Measurements from ENCODE around the gene OXSM. TPM values are rescaled to one million over a fixed set of nuclear protein-coding genes. Genes with fewer than 3 reads are reported as not detected.

The OXSM gene
- polyA plus RNA-seq, 1 experiment = 19.7 TPM

GRCh38 chr3:25812644-25813043 is 22.8 kb downstream of the OXSM start:
- CTCF ChIA-PET = no interaction called here

GRCh38 chr3:25817107-25817506 is 27.2 kb downstream of the OXSM start:
- peaks cover 2% of the 10 kb centered on the region for H3K27me3 ChIP-seq (ENCODE audit: control insufficient read depth, insufficient read depth, low read length)
- DNase-seq (ENCODE audit: low read depth, low spot score) = no peak
- no peaks in the 10 kb centered on the region; the same call in 1 of the 2 replicates for H3K9me3 ChIP-seq (ENCODE audit: control insufficient read depth, insufficient read depth, low read length)
- no peak overlapping the region for H3K27ac ChIP-seq (ENCODE audit: low read depth, low read length)
- CTCF ChIA-PET = interaction anchor here (1.0 kb wide), 1 partner anchor 14 kb away, joined by 3 read pairs; no protein-coding TSS in a partner anchor
- POLR2A ChIA-PET = no interaction called here
- no peak overlapping the region for H3K4me3 ChIP-seq (ENCODE audit: low read depth, low read length)
- TF ChIP-seq CTCF (IDR thresholded peaks at IDR 0.05; ENCODE audit: low read depth, low read length) = no peak

More at GRCh38 chr3:25812644-25813043, 22.8 kb downstream of the OXSM start:
- Histone ChIP-seq H3K27me3 (ENCODE audit: control insufficient read depth, insufficient read depth, low read length) (peaks cover 2% of the 10 kb centered on the region), H3K9me3 (ENCODE audit: control insufficient read depth, insufficient read depth, low read length) (no peaks in the 10 kb centered on the region; the same call in 1 of the 2 replicates), H3K4me3 (ENCODE audit: low read depth, low read length) (no peak overlapping the region), H3K27ac (ENCODE audit: low read depth, low read length) (no peak overlapping the region)
- POLR2A ChIA-PET = no interaction called here
- DNase-seq (ENCODE audit: low read depth, low spot score) = no peak
- no peak for TF ChIP-seq CTCF (IDR thresholded peaks at IDR 0.05; ENCODE audit: low read depth, low read length)

- Histone ChIP-seq H3K27ac (ENCODE audit: low read depth, low read length) (no peak overlapping the region), H3K9me3 (ENCODE audit: control insufficient read depth, insufficient read depth, low read length) (no peaks in the 10 kb centered on the region; the same call in 1 of the 2 replicates), H3K4me3 (ENCODE audit: low read depth, low read length) (no peak overlapping the region), H3K27me3 (ENCODE audit: control insufficient read depth, insufficient read depth, low read length) (peaks cover 2% of the 10 kb centered on the region)
- no peak for TF ChIP-seq CTCF (IDR thresholded peaks at IDR 0.05; ENCODE audit: low read depth, low read length)
- CTCF ChIA-PET = interaction anchor here (1.0 kb wide), 1 partner anchor 14 kb away, joined by 3 read pairs; no protein-coding TSS in a partner anchor
- POLR2A ChIA-PET = no interaction called here
- no peak for DNase-seq (ENCODE audit: low read depth, low spot score)
These were observed 27.7 kb downstream of the OXSM start for GRCh38 chr3:25817638-25818037.

GRCh38 chr3:25818335-25818734 is 28.4 kb downstream of the OXSM start:
- ChIA-PET POLR2A (no interaction called here), CTCF (interaction anchor here (1.1 to 1.8 kb wide), 2 partner anchors 39 to 170 kb away, joined by 3 to 6 read pairs; no protein-coding TSS in a partner anchor)
- Histone ChIP-seq H3K9me3 (ENCODE audit: control insufficient read depth, insufficient read depth, low read length) (no peaks in the 10 kb centered on the region; the same call in 1 of the 2 replicates), H3K27ac (ENCODE audit: low read depth, low read length) (no peak overlapping the region), H3K4me3 (ENCODE audit: low read depth, low read length) (no peak overlapping the region), H3K27me3 (ENCODE audit: control insufficient read depth, insufficient read depth, low read length) (peaks cover 2% of the 10 kb centered on the region)
- DNase-seq (ENCODE audit: low read depth, low spot score) = no peak
- TF ChIP-seq CTCF (IDR thresholded peaks at IDR 0.05; ENCODE audit: low read depth, low read length) = no peak

- Histone ChIP-seq H3K4me3 (ENCODE audit: low read depth, low read length) (no peak overlapping the region), H3K27me3 (ENCODE audit: control insufficient read depth, insufficient read depth, low read length) (peaks cover 2% of the 10 kb centered on the region), H3K9me3 (ENCODE audit: control insufficient read depth, insufficient read depth, low read length) (no peaks in the 10 kb centered on the region; the same call in 1 of the 2 replicates), H3K27ac (ENCODE audit: low read depth, low read length) (peak overlapping the region; percentile 85)
- CTCF ChIA-PET = interaction anchor here (0.8 to 2.0 kb wide), 5 partner anchors 11 to 1285 kb away, joined by 3 to 8 read pairs (median 4); no protein-coding TSS in a partner anchor
- POLR2A ChIA-PET = interaction anchor here (0.8 to 1.4 kb wide), 5 partner anchors 14 to 37 kb away, joined by 4 to 8 read pairs (median 5); partner anchors contain the start of genes NGLY1 and OXSM
- TF ChIP-seq CTCF (IDR thresholded peaks at IDR 0.05; ENCODE audit: low read depth, low read length) = no peak
- DNase-seq (ENCODE audit: low read depth, low spot score) = peak; percentile 96
These were observed 30.5 kb downstream of the OXSM start for GRCh38 chr3:25820366-25820765.
